A673 (cell line): ENCODE measurements around the gene AGBL4. TPM values are rescaled to one million over a fixed set of nuclear protein-coding genes. Genes with fewer than 3 reads are reported as not detected.
A peak's percentile ranks its signal among the peaks of the same experiment; 100 is the strongest.

ENCODE experiments used
- BruUV-seq: library from RNA; stranded (reverse); fragments of 400-500 nt; replicated peaks from 2 replicates; lab custom pipeline; 2021; lab: Mats Ljungman, UMichigan
- CTCF ChIA-PET: fragments of 300-600 bp; sonication (Branson Sonifier 250); formaldehyde crosslinking; loops from one replicate; lab custom pipeline; 2022; ENCODE audit warnings: antibody characterized with exemption; lab: Charles Lee
- POLR2A ChIA-PET: fragments of 300-600 bp; sonication (Branson Sonifier 250); formaldehyde crosslinking; loops from one replicate; lab custom pipeline; 2022; ENCODE audit warnings: antibody characterized with exemption; ENCODE audit not compliant: low non-redundant PET; lab: Charles Lee
- DNase-seq: peaks from one replicate; pipeline ENCODE4 v3.0.0-alpha.2; 2015; ENCODE audit warnings: low spot score
- H3K27ac ChIP-seq: fragments of 200-600 bp; sonication (generic); 2 replicates; pipeline ENCODE4 v1.5.1; 2016; ENCODE audit warnings: mixed run types, low read depth, mild to moderate bottlenecking, mixed read lengths, antibody characterized with exemption, low read length; ENCODE audit not compliant: poor library complexity, severe bottlenecking
- H3K27me3 ChIP-seq: fragments of 200-600 bp; sonication (generic); replicated peaks from 2 replicates; pipeline ENCODE4 v1.6.1; 2017; ENCODE audit warnings: mixed run types, low read depth, mild to moderate bottlenecking, mixed read lengths, antibody characterized with exemption, low read length; ENCODE audit not compliant: insufficient read depth, poor library complexity
- H3K36me3 ChIP-seq: fragments of 200-600 bp; sonication (generic); 2 replicates; pipeline ENCODE4 v1.6.1; 2016; ENCODE audit warnings: mixed run types, mild to moderate bottlenecking, mixed read lengths, antibody characterized with exemption, low read length; ENCODE audit not compliant: insufficient read depth, poor library complexity, severe bottlenecking
- H3K4me1 ChIP-seq: fragments of 200-600 bp; sonication (generic); 2 replicates; pipeline ENCODE4 v1.6.1; 2017; ENCODE audit warnings: mixed run types, mild to moderate bottlenecking, mixed read lengths, antibody characterized with exemption, low read length; ENCODE audit not compliant: insufficient read depth, poor library complexity, severe bottlenecking
- H3K4me3 ChIP-seq: fragments of 200-600 bp; sonication (generic); 2 replicates; pipeline ENCODE4 v1.5.1; 2016; ENCODE audit warnings: low read depth, mixed run types, mild to moderate bottlenecking, mixed read lengths, low read length; ENCODE audit not compliant: poor library complexity, severe bottlenecking
- H3K9me3 ChIP-seq: fragments of 200-600 bp; sonication (generic); 2 replicates; pipeline ENCODE4 v1.6.1; 2016; ENCODE audit warnings: mixed run types, low read depth, mild to moderate bottlenecking, mixed read lengths, antibody characterized with exemption, low read length; ENCODE audit not compliant: poor library complexity, severe bottlenecking
- CTCF ChIP-seq: fragments of 300-800, 200-600 bp; sonication (generic); conservative IDR thresholded peaks from 2 replicates; pipeline ENCODE4 v1.5.1; 2017; ENCODE audit warnings: low read depth, mild to moderate bottlenecking, antibody characterized with exemption, low read length, moderate library complexity, mixed read lengths
- EZH2 ChIP-seq: fragments of 200-600 bp; sonication (generic); IDR thresholded peaks from 2 replicates; pipeline ENCODE4 v1.6.1; 2017; ENCODE audit warnings: borderline replicate concordance, low read depth, mild to moderate bottlenecking, mixed read lengths, antibody characterized with exemption, low read length; ENCODE audit not compliant: poor library complexity, severe bottlenecking
- intact Hi-C: fragments of 100-400 bp; cut with micrococcal nuclease; formaldehyde crosslinking; loops from one replicate; pipeline ENCODE4 v1.10.0; 2022; ENCODE audit not compliant: unreplicated experiment
- total RNA-seq: library from RNA; stranded (reverse); gene quantifications from 2 replicates; pipeline ENCODE4 v1.2.3, GENCODE V29; 2021

Gene AGBL4
- total RNA-seq, 1 experiment from 2014 or later: 0.32 TPM

GRCh38 chr1:48596046-48596445 is 1427.7 kb downstream of the AGBL4 start:
- ChIA-PET POLR2A (no interaction called here), CTCF (no interaction called here)
- no peaks in the 10 kb centered on the region for H3K36me3 ChIP-seq
- peak; percentile 77 for DNase-seq
- H3K4me3 ChIP-seq: no peak overlapping the region
- H3K9me3 ChIP-seq: no peaks in the 10 kb centered on the region
- peaks cover 12% of the 10 kb centered on the region for H3K4me1 ChIP-seq
- H3K27me3 ChIP-seq: no peaks in the 10 kb centered on the region
- BruUV-seq: no TSS peak
- peak overlapping the region; percentile 18 for H3K27ac ChIP-seq
- no peak for TF ChIP-seq CTCF
- no peak for TF ChIP-seq EZH2
- intact Hi-C loops: no loop called here

- Histone ChIP-seq H3K9me3 (no peaks in the 10 kb centered on the region), H3K27me3 (no peaks in the 10 kb centered on the region), H3K4me1 (peaks cover 12% of the 10 kb centered on the region), H3K36me3 (no peaks in the 10 kb centered on the region), H3K4me3 (no peak overlapping the region), H3K27ac (peak overlapping the region; percentile 18)
- ChIA-PET CTCF (no interaction called here), POLR2A (no interaction called here)
- intact Hi-C loops: no loop called here
- no peak for DNase-seq
- no TSS peak for BruUV-seq
- TF ChIP-seq CTCF (no peak), EZH2 (no peak)
Measured at GRCh38 chr1:48595613-48596012, 1428.1 kb downstream of the AGBL4 start.

GRCh38 chr1:48592330-48592729 is 1431.4 kb downstream of the AGBL4 start:
- intact Hi-C loops: no loop called here
- CTCF ChIA-PET: no interaction called here
- H3K4me1 ChIP-seq: peaks cover 12% of the 10 kb centered on the region
- H3K4me3 ChIP-seq: no peak overlapping the region
- H3K36me3 ChIP-seq: no peaks in the 10 kb centered on the region
- TF ChIP-seq CTCF: no peak
- no peak for TF ChIP-seq EZH2
- POLR2A ChIA-PET: no interaction called here
- no peaks in the 10 kb centered on the region for H3K9me3 ChIP-seq
- H3K27ac ChIP-seq: no peak overlapping the region
- no peak for DNase-seq
- BruUV-seq: no TSS peak
- H3K27me3 ChIP-seq: no peaks in the 10 kb centered on the region
